ENCODE data around the gene RAB27B.
"Not testable (repeated sequence)": the region's sequence is repeated elsewhere in the genome, so short reads cannot be mapped to it uniquely, and the experiment has no call there.

The RAB27B gene

DNA sequence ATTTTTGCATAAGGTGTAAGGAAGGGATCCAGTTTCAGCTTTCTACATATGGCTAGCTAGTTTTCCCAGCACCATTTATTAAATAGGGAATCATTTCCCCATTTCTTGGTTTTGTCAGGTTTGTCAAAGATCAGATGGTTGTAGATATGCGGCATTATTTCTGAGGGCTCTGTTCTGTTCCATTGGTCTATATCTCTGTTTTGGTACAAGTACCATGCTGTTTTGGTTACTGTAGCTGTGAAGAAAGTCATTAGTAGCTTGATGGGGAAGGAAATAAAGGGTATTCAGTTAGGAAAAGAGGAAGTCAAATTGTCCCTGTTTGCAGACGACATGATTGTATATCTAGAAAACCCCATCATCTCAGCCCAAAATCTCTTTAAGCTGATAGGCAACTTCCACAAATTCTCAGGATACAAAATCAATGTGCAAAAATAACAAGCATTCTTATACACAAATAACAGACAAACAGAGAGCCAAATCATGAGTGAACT lies 7.4 kb upstream of the RAB27B start:
- DNase-seq (ENCODE audit: low spot score): not testable (repeated sequence)

DNA sequence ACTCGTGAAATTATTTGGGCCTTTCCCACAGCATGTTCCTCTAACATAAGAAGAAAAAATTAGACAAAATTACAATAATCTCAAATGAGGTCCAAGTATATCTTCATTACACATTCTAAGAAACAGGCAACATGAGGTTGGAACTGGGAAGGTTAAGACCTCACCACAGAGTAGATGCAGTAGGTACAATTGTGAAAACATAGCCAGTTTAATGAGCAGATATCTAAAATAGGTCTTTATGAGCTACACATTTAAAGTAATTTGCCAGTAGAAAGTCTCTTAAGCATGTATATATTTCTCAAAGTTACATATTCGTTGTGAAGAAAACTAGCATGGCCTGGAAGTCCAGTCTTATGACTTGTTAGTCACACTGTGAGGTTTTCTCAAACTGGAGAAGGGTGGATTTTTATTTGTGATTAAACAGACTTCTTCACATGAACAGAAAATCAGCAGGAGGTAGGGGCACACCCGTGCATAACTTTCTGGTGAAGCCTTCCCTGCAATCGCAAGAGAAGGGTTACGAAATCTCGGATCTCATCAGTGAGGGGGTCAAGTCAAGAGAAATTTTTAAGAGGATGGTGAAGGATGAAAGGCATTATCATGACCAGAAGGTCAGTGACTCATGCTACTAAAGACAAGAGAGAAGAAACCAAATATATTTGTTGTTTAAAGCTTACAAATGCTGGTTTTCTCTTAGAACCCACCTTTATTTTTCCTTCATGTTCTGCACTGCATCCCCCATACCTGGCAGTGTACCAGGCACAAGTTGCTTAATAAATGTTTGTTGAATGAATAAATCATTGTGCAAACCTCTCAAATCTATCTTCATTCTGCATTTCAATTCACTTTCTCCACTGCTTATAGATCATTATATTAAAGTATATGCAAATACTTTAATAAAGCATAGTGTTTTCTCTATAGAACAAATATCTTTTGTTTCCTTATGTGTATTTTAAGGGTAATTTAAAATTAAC lies 5.1 kb upstream of the RAB27B start:
- DNase-seq (ENCODE audit: low spot score): no peak

DNA sequence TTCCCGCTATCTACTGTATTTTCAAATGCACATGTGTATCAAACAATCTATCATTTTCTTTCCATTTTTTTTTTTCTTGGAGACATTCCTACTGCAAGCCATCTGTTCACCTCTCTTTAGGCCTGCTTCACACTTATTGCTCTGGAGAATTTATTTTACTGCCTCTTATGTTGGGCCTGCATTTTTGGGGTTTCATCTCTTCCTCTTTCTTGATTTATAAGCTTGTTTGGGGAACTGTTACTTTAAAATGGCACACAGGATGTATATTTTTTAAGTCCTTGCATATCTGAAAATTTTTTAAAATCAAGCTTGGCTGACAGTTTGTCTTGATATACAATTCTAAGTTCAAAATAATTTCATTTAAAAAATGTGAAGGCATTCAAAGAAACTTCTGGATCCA lies 3.5 kb upstream of the RAB27B start:
- no peak for DNase-seq (ENCODE audit: low spot score)

DNA sequence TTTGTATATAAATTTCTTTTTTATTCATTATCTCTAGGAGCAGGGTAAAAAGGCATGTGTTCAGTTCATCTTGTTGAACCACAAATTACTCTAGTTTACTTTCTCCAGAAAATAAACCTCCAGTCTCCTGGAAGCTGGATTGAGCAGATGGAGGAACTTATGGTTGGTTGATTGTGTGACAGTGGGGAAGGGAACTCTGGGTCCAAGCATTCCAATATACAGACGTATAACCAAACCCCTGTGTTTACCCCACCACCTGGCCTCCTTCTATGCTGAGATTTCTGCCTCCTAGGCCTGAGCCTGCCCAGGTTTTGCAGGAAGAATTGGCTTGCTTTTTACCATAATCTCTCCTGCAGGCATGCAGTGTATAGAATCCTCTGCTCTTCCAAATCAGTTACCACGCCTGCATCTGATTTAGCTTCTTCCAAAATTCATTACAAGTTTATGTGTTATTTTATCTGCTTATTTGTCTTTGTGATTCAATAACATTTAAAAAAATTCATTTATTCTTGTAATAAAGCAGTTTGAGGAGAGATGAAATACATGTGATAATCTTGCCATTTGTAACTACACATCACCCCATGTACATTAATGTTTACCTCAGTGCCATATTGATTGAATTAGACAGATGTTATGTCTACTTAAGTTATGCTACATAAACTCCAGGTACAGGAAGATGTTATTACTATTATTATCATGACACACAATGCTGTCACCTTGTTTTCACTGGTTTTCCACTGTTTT lies 2.5 kb upstream of the RAB27B start:
- DNase-seq (ENCODE audit: low spot score): no peak

DNA sequence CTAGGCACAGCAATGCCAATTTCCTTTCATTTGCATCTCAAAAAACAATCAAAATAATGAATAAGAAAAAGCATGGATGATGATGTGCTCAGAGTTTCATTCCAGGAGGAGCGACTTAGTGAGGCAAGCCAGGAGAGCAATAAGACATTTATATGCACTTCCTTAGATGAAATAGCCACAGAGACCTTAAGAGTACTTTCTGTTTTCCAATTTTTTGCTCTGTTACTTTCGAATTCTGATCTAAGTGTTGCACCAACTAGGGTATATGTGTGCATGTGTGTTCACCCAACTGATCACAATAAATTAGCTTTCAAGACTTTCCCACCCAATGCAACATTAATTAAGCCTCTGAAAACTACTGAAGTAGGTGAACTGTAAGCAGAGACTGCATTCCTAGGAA lies 709 bp downstream of the RAB27B start:
- no peak for DNase-seq (ENCODE audit: low spot score)

DNA sequence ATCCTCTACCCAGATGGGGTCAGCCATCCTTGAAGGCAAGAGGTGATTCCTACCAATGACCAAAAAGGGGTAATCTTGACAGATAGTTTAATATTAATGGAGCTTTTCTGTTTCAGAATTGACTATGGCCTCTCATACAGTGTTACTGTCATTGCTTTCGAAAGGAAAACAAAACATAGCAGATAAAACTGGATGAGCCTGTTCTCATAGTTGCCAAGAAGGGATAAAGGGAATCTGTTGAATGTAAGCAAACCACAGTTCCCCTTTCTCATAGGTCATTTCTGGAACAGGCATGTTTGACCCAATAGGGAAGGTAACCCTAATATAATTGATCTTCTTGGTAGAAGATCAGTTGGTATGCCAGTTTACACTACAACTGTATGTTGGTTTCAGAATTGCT lies 1.6 kb downstream of the RAB27B start:
- DNase-seq (ENCODE audit: low spot score): no peak

DNA sequence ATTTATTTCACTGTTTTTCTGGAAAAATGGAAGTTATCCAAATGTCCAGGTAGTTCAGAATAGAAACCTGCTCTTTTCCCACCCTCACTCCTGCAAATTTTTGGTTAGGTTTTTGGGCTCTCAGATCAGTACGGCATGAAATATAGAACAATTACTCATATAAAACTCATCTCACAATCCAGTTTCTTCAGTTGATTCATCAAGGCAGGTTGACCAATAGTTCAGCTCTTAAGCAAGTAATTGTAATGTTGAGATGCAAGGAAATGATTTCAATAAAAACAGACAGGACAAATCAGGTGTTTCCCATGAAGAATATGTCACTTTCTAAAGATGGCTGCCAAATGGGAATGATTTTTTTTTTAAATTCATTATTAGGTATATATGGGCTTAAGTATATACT lies 2.0 kb downstream of the RAB27B start:
- DNase-seq (ENCODE audit: low spot score): no peak

DNA sequence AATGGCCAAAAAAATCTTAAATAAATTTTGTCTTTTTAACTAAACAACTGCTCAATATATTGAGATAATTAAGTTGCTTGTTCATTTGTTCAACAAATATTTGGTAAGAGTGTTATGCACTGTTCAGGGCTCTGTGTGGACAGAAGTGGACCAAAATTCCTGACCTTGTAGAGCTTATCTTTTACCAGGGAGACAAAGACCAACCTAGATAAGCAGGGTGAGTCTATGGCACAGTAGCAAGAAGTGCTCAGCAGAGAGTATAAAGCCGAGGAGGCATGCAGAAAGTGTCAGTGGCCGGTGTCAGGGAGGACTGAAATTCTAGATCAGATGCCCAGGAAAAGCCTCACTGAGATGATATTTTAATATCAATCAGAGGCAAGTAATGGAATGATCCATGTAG lies 2.6 kb downstream of the RAB27B start:
- DNase-seq (ENCODE audit: low spot score): no peak

DNA sequence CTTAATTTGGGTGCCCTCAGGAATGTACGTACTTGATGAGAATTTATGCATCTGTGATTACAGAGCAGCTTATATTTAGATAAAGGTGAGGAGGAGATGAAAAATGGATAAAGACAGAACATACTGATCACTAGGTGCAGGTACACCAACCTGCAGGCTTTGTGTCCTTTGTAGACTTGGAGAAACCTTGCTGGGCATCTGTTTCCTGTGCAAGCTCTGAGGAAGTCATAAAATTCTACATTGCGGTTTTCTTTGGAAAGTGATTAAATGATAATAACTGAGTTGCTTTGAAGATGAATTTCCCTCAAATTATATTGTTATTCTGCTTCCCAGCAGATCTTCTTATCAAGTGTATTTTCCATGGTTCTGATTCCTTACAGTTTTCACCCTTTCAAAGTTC lies 7.7 kb downstream of the RAB27B start:
- DNase-seq (ENCODE audit: low spot score): no peak

DNA sequence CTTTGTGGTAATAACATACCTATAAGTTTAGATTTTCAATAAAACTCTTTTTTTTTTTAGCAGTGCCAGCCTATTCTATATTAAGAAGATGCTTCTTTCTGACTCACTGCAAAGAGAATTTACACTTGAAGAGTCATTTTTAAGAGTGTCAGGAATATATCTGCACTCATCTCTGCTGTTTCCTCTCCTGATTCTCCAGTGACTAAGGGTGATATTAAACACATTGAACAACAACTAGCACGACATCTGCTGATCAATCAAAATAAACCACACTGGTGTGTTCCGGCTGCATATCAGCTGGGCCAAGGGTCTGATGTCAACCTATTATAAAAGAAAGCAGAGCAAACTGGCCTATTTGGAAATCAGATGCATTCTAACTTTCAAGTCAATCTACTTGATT lies 15.0 kb downstream of the RAB27B start:
- no peak for DNase-seq (ENCODE audit: low spot score)

DNA sequence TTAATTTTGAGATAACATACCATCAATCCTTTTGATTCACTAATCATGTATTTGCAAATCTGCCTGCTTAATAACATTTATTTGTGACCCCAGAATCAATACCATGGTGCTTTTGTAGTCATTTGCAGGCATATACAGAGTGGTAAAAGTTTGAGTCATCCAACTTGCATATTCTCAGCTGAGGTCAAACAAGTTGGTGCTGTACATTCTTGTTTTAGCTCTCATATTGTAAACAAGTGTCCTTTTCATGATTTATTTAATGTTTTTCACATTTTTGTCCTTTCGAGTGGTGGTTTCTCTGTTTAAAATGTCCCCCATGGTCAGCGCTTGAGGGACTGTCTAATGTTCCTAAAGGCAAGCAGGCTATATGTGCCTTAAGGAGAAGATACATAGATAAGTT lies 17.5 kb downstream of the RAB27B start:
- no peak for DNase-seq (ENCODE audit: low spot score)

DNA sequence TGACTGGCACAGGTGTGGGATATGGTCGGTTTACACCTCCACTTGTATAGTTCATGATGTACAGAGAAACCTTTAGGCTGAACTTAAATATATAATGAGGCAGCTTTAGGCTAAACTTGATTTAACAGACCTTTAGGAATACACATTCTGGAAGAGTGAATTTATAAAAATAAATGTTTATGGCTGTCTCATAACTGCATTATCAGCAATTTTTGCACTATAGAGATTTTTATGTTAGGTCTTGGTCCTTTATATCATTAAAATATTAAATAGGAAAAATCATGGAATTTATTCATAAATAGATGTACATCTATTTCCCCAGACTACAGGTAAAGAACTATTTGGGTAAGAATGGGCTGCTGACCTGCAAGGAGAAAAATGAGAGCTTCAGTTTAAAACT lies 19.8 kb downstream of the RAB27B start:
- no peak for DNase-seq (ENCODE audit: low spot score)

DNA sequence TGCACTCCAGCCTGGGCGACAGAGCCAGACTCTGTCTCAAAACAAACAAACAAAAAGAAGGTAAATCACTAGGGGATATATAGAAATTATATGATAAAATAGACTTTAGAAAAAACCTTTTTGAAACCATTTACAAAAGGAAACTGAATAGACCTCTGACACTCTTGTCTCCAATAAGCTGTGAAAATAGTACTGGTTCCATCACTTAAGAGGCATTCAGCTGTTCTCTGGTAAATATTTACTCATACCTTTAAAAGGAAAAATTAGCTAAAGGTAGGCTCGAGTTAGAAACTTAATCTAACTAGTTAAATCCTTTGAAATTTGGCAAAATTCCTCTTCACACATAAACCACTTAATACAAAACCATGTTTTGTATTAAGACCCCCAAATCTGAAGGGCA lies 21.4 kb downstream of the RAB27B start:
- DNase-seq (ENCODE audit: low spot score): no peak

DNA sequence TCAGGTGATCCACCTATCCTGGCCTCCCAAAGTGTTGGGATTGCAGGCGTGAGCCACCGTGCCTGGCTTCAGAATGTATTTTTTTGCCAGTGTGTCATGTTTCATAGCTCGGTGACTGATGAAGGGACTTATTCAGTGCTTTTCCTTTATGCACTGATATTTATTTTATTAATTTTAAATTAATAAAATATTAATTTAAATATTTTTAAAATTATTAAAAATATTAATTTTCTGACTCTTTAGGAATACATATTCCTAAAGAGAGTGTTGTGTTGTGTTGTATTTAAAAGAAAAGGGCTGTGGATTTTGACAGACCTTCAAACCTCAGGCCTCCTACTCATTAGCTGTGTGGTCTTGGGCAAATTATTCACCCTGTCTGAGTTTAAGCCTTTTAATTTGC lies 22.3 kb downstream of the RAB27B start:
- DNase-seq (ENCODE audit: low spot score): no peak

DNA sequence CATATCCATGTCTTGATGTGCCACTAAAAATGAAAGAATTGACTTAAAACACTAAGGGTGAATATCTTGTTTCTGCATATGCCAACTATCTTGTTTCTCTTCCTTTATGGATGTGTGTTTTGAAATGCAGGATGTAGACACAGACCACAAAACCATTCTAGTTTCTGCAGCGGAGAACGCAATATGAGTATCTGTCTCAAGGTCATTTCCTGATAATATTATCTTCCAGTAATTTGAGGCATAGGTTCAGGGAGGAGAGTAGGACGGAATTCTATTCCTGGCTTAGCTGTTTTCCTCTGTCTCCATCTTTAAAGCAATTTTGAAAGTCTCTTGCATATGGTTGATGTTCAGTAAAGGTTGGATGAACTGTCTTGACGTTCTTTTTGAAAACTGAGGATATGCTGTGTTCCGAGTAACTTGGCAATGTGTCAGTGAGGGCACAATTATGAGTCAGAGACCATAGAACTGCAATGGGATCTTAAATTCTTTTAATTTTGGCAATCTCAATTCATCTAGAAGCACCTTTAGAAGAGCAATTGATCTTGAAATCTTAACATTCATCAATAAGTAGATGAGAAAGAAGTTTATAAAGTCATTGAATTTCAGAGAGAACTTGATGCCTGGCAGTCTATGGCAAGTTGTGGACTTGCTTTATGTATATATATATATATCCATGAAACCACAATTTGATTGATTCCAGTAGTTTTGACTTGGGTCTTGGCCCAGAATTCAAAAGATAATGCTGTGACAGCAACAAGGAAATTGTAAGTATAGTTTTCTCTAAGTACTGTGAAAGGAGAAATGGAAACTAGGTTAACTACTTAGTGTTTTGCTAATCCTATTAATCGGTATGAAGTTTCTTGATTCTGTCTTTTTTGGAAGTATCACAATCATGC lies 24.8 kb downstream of the RAB27B start:
- no peak for DNase-seq (ENCODE audit: low spot score)

DNA sequence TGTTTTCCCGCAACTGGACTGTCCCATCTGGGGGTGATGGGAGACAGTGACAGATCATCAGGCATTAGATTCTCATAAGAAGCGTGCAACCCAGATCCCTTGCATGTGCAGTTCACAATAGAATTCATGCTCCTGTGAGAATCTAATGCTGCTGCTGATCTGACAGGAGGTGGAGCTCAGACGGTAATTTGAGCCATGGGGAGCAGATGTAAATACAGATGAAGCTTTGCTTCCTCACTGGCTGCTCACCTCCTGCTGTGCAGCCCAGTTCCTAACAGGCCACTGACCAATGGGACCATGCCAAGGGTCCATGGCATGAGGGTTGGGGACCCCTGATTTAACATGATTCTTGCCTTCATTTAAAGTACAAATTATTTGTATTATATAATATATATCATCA lies 26.8 kb downstream of the RAB27B start:
- DNase-seq (ENCODE audit: low spot score): not testable (repeated sequence)

DNA sequence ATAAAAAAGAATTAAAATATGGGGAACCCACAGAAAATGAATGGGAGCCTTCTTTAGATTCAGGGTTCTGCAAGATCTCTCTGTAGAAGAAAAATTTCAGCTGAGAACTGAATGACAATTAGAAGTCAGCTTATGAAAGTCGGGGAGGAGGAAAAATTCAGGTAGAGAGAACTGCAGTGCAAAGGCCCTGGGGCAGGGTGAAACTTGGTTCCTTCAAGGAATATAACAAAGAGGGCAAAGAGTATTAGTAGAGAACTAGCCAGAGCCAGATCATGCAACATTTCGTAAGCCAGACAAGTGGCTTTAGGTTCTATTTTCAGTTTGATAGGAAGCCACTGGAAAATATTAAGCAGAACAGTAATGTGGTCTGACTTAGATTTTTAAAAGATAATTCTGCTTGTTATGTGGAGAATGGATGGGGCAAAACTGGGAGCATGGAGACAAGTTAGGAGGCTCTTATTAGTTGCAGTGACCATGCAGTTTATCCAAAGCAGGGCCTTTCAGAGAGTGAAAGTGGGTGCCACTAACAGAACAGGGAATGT lies 27.9 kb downstream of the RAB27B start:
- no peak for DNase-seq (ENCODE audit: low spot score)

DNA sequence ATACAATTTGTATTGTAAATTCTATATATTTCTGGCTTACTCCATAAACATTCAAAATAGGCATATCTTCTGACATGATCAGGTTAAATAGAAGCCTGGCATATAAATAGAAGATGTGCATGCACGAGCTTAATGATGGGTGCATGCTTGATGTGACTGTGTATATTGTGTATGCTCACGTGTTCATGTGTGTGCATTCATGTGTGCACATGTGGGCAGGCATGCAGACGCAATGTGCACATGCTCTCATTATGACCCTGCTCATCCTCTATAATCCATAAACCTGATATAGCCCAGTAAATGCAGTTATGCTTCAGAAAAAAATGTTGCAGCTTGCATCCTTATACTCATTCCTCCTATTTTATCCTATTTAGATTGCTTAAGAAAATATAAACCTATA lies 29.2 kb downstream of the RAB27B start:
- no peak for DNase-seq (ENCODE audit: low spot score)

DNA sequence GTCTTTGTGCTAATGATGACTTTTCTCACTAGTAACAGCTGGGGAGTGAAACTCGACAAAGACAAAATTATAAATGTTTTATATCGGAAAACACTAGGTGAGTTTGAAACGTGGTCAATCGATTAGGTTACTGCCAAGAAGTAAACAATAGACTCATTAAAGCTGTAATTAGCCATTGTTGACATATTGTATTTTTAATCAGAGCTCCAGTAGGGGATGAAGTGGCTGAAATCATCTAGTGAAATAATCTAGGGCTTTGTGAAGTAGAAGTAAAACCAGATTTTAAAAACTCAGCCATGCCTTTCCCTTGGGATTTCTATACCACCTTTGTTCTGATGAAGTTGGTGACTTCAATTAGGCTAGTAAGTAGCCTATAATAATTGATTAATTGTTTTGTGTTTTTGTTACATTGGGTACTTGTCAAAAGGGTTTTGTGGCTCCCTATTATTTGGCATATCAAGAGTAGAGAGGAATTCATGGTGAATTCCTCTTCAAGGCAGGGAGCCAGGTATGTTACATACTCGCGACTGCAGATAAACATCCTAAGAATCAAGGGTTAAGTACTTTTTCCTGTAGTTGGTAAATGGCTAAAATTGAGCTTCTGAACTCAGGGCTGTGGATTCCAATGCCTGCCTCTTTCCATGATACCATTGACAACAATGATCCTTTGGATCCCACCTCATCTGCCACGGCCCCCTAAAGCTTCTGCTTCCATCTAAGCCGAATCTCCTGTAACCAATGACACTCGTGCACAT lies 31.6 kb downstream of the RAB27B start:
- no peak for DNase-seq (ENCODE audit: low spot score)

DNA sequence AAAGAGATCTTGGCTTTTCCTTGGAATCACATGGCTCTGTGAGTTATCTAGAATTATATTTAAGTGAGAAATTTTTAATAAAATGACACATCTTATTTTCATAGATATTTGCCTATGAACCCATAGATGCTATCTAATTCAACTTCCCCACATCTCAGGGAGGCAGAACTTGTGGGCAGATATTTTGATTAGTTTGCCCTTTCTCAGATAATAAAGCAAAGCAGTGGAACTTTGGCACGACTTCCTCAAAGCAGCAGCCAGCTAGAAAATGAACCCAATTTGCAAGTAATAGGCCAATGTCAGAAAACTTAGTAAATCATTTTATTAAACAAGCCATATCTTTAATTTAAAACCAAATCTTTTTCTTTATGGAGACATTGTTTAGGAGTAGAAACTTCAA lies 32.7 kb downstream of the RAB27B start:
- no peak for DNase-seq (ENCODE audit: low spot score)

DNA sequence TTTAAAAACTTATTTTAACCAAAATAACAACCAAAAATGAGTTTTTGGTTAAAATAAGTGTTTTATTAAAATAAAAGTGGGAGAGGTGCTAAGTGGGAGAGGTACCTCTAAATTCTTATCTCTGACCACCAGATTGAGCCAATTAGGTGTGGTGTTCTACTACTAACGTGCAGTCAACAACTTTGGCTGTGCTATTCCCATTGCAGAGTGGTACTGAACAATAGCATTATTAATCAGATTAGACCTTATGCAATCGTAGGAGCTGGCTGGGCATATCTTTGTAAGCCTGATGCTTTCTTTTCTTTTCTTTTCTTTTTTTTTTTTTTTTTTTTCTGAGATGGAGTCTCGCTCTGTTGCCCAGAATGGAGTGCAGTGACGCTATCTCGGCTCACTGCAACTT lies 38.9 kb downstream of the RAB27B start:
- no peak for DNase-seq (ENCODE audit: low spot score)

All from HuH-7 (cell line).